Effector CD4-positive, alpha-beta T cell (primary cell): Measurements from ENCODE around the gene ATP5F1D.
A peak's percentile ranks its signal among the peaks of the same experiment; 100 is the strongest.

ENCODE experiments used
- DNase-seq: peaks from one replicate; pipeline ENCODE4 v3.0.0-alpha.2; 2020

The ATP5F1D gene

DNA sequence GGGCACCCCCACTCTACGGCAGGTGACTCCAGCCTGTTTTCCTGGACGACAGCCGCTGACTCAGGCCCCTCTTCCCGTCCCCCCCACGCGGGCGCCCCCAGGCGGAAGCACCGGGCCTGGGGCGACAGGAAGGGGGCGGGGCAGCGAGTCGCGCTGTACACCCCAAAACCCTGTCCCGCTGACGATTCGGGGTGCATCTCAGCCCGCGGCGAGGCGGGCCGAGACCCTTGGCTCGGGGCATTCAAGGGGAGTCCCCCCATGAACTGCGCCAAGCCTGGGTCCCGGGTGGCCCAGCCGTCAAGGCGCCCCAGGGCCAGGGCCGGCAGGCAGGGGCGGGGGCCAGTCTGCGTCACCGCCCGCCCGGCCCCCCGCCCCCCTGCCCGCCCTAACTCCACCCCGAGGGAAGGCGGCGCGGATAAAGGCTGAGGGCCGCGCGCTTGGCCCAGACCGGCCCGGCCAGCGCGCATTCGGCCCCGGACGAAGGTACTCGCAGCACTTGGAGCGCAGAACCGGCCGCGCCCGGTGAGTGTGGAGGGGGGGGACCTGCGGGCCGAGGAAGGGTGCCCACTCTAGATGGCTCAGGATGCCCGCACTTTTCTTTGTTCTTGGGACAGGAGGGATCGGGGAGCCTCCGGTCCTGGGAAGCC, 6.7 kb downstream of the ATP5F1D start, which contains the start of gene MIDN:
MIDN (plus strand) TSS at position 445 of the 647 bp plus-strand sequence. CDS start 1,714 bp downstream, outside the sequence.
- peak; percentile 71 for DNase-seq

GRCh38 chr19:1248786-1249297, 7.3 kb downstream of the ATP5F1D start:
- peak; percentile 80 for DNase-seq

DNA sequence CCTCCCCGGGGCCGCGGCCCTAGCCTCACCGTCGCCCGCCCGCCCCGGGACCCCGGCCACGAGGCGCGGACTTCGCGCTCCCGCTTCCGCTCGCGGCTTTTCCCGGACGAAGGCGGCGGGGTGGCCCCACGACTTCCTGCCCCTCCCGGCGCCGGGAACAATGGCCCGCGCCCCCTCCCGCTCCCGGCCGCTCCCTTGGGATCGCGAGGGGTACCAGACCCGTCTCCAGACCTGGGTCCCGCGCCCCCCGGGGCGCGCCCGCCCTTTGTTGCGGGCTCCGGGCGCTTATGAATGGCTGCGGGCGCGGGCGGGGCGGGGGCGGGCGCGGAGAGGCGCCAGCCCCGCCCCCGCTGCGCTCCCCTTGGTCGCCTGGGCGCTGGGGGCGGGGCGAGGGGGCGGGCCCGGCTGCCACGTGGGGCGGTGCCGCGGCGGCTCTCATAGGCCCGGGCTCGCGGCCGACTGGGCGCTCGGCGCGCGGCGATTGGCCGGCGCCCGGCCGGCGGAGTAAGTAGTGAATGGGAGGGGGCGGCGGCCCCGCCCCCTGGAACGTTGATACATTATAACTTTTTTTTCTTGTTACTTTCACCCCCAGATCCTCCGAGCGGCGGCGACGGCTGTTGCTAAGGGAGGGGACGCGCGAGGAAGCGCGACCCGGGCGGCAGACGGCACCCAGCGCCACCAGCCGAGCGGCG, 7.9 kb downstream of the ATP5F1D start:
- DNase-seq: peak; percentile 86

- DNase-seq: no peak
These were observed 8.5 kb downstream of the ATP5F1D start for GRCh38 chr19:1249990-1250436.

- DNase-seq: peak; percentile 55
These were observed 9.1 kb downstream of the ATP5F1D start for GRCh38 chr19:1250437-1251260.

- DNase-seq: peak; percentile 59
These were observed 10.0 kb downstream of the ATP5F1D start for GRCh38 chr19:1251330-1252220.

DNA sequence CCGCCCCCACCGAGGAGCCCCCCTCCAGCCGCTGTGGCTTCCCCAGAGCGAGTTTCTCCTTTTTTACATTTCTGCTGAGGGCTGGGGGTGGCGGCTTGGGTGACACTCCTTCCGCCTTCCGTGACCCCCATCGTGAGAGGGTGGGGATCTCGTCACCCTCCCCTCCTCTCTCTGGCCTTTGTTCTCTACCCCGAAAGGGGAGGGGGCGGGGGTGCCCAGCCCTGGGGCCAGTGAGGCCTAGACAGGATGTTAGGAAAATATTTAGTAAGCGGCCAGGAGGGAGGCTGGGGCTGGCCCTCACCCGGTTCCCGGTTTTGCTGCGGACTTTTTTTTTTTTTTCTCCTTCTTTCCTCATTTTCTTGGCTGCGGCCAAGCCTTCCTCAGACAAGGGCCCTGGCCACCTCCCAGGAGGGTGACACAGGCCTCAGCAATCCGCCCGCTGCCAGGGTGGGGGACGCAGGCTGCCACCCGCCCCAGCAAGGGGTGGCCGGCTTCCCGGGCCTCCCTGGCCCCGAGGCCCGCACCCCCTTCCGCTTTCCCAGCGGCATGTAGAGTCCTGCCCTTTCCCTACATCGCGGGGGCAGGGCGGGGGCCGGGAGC, 10.8 kb downstream of the ATP5F1D start:
- peak; percentile 52 for DNase-seq

GRCh38 chr19:1252821-1253513, 11.4 kb downstream of the ATP5F1D start:
- DNase-seq: peak; percentile 67

DNA sequence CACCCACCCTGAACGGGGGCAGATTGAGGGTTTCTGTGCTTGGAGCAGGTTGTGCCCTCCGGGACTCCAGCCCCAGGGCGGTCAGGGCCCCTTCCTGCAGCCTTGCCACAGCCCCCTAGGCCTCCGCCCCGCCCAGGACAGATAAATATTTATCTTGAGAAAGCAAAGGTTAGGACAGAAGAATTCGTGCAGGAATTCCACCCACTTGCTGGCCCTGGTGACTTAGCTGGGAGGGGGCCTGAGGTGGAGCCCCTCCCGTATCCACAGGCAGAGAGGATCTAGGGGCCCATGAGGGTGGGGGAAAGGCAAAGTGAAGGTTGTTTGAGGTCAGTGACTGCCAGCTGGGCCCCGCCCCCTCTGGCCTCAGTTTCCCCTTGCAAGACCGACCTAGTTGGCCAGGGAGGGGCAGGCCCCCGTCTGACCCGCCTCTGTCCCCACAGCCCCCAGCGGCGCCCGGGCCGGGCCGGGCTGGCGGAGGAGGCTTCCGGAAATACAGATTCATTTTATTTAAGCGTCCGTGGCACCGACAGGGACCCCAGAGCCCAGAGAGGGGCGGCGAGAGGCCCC, 12.0 kb downstream of the ATP5F1D start:
- DNase-seq: no peak

- DNase-seq: no peak
These were observed 12.6 kb downstream of the ATP5F1D start for GRCh38 chr19:1254081-1254527.

GRCh38 chr19:1254530-1255185, 13.1 kb downstream of the ATP5F1D start:
- DNase-seq: no peak

- DNase-seq: no peak
These were observed 13.9 kb downstream of the ATP5F1D start for GRCh38 chr19:1255186-1256161.

DNA sequence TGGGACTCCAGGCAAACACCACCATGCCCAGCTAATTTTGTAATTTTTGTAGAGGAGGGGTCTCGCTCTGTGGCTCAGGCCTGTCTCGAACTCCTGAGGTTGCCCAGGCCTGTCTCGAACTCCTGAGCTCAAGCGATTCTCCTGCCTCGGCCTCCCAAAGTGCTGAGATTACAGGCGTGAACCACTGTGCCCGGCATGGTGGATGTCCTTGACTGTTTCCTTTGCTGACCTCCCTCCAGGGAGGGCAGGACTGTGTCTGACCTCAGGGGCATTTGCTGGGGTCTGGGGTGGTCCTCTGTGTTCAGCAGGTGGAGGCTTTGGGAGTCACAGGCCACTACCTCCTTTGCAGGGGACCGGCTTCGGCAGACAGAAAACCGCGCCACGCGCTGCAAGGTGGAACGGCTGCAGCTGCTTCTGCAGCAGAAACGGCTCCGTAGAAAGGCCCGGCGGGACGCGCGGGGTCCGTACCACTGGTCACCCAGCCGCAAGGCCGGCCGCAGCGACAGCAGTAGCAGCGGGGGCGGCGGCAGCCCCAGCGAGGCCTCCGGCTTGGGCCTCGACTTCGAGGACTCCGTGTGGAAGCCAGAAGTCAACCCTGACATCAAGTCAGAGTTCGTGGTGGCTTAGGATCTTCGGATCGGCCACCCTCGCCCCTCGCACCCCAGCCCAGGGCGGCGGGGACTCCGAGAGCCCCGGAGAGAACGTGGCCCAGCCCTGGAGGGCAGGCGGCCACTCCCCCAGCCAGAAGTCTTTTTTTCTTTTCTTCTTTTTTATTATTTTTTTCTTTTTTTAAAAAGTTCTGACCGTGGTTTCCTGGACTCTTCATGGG, 15.3 kb downstream of the ATP5F1D start:
- DNase-seq: no peak

GRCh38 chr19:1257475-1258162, 16.1 kb downstream of the ATP5F1D start:
- no peak for DNase-seq

DNA sequence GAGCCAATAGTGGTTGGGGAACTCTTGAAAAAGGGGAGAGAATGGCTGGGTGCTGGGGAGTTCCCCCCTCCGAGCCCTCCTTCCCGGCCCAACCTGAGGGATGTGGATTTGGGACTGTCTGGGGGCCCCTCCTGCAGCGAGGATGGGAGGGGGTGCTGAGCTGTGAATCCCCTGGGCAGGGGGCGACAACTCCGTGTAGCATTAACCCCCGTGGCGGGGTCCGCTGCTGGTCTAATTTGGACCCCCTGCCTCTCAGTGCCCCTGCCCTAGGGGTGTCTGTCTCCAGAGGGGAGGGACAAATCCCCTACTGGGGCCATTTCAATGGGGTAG, 16.6 kb downstream of the ATP5F1D start:
- DNase-seq: no peak

DNA sequence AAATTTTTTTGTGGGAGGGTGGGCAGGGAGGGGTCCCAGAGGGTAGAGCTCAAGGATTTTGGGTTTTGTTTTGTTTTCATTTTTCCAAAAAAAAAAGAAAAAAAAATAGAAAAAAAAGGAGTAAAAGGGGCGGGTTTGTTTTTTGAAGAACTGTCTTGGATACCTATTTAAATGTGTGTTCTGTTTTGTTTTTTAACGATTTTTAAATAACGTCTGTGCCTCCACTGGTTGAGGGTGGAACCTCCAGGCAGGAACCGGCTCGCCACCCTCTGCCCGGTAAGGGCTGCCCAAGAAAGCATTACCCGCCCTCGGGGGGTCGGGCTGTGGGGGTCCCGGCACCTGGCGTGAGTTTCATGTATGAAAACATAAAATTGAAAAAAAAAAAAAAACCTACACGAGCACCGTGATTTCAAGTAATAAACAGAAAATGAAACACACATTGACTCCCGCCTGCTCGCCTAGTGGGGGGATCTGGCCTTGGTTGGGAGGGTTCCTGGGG, 17.2 kb downstream of the ATP5F1D start:
- no peak for DNase-seq

DNA sequence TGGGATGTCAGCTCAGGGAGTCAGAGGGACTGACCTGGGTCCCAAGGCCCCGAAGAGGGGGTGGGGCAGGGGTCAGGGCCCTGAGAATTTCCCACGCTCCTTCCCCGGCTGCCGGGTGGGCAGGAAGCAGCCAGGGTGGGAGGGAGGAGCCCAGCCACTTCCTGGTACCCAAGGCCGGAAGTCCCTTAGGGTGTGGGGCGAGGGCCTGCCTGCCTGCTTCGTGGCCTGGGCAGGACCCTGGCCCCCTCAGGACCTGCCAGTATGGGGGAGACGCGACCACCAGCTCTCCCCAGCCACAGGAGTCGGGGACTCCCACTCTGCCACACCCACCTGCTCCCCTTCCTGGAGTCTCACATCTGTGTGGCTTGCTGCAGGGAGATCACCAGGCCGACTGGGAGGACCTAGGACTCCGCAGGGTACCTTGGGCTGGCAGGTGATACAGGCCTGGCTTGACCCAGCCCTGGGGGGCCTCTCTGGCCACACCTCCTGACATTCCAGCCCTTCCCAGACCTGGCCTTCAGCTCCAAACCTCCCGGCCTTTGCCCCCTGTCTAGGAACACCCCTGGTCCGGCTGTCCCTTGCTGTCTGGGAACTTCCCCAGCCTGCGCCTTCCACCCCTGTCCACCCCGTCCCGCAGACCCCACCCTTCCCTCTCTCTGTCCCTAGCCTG, 17.8 kb downstream of the ATP5F1D start:
- peak; percentile 50 for DNase-seq
